ENCODE data around the gene NHLH1.
"Not testable (repeated sequence)": the region's sequence is repeated elsewhere in the genome, so short reads cannot be mapped to it uniquely, and the experiment has no call there.

NHLH1 gene

DNA sequence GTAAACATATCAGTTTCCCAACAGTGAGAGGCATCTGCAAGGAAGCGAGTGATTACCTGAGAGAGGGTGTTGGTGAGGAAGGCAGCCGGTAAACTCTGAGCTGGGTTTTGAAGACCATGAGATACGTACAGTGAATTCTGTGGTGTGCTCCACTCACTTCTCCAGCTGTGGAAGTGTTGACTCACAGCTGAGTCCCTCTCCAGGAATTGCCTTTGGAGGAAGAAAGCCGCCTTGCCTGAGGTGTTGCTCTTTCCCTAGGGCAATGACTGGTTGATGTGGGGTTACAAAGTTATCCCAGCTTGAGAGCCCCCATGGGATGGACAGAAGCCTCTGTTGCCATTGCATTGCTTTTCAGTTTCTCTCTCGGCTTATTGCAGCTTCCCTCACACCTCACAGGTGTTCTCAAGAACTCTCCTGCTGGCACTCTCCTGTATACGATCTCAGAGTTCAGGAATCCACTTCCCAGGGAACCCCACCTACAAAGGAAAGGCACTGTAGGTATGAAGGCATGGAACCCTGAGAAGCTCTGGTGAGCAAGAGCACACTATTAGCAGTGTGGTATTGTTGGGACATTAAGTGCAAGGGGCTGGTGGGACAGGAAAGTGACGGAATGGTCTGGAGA lies 10.8 kb downstream of the NHLH1 start:
- DNase-seq = peak; percentile 53 to 60
- Histone ChIP-seq H3K27ac (ENCODE audit: low read depth, low read length) (no peak overlapping the region), H3K23ac (ENCODE audit: low read length) (no peak overlapping the region), H3K9me3 (ENCODE audit: insufficient read depth, low read depth, low read length) (no peaks in the 10 kb centered on the region), H3K4me3 (ENCODE audit: low read depth, low read length) (no peak overlapping the region), H4K91ac (ENCODE audit: low read depth, low read length) (no peak overlapping the region), H2BK5ac (ENCODE audit: low read depth, low read length, poor library complexity) (no peak overlapping the region), H3K79me1 (ENCODE audit: low read length) (no peaks in the 10 kb centered on the region), H3K4me2 (ENCODE audit: low read length) (no peak overlapping the region), H2BK120ac (ENCODE audit: insufficient read depth, low read length, poor library complexity) (no peak overlapping the region), H3K9ac (ENCODE audit: low read length) (no peak overlapping the region), H4K8ac (ENCODE audit: low read depth, low read length) (no peak overlapping the region), H2AK5ac (ENCODE audit: low read length) (no peak overlapping the region), H3K79me2 (ENCODE audit: control insufficient read depth, insufficient read depth, low read length, poor library complexity) (no peaks in the 10 kb centered on the region), H3K18ac (ENCODE audit: low read length) (no peak overlapping the region), H3K4ac (ENCODE audit: low read depth, low read length) (no peak overlapping the region), H2BK12ac (ENCODE audit: low read length) (no peak overlapping the region), H3K27me3 (ENCODE audit: insufficient read depth, low read length) (no peaks in the 10 kb centered on the region), H3K36me3 (ENCODE audit: control insufficient read depth in 1 of 2, insufficient read depth in 2 of 2, low read length in 2 of 2) (no peaks in the 10 kb centered on the region), H4K12ac (ENCODE audit: low read depth, low read length) (no peak overlapping the region), H3K4me1 (ENCODE audit: control insufficient read depth in 1 of 2, insufficient read depth in 2 of 2, low read length in 2 of 2) (peaks cover 4 to 6% of the 10 kb centered on the region in 2 experiments), H3K14ac (ENCODE audit: low read length) (no peak overlapping the region), H2AFZ (ENCODE audit: insufficient read depth, low read length, poor library complexity) (no peak overlapping the region)
- no CpG with 5 or more reads among the region's 7 CpGs for WGBS (ENCODE audit: extremely low coverage, insufficient coverage, insufficient read length)

DNA sequence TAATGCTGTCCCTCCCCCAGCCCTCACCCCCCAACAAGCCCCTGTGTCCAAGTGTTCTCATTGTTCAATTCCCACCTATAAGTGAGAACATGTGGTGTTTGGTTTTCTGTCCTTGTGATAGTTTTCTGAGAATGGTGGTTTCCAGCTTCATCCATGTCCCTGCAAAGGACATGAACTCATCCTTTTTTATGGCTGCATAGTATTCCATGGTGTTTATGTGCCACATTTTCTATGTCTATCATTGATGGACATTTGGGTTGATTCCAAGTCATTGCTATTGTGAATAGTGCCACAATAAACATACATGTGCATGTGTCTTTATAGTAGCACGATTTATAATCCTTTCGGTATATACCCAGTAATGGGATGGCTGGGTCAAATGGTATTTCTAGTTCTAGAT lies 17.9 kb downstream of the NHLH1 start:
- H3K27ac ChIP-seq (ENCODE audit: low read depth, low read length); H3K27me3 ChIP-seq (ENCODE audit: insufficient read depth, low read length); H3K9me3 ChIP-seq (ENCODE audit: insufficient read depth, low read depth, low read length); H4K12ac ChIP-seq (ENCODE audit: low read depth, low read length); H2BK5ac ChIP-seq (ENCODE audit: low read depth, low read length, poor library complexity); H2AK5ac ChIP-seq (ENCODE audit: low read length); H2BK120ac ChIP-seq (ENCODE audit: insufficient read depth, low read length, poor library complexity); DNase-seq; H3K23ac ChIP-seq (ENCODE audit: low read length); H3K4me2 ChIP-seq (ENCODE audit: low read length); H4K91ac ChIP-seq (ENCODE audit: low read depth, low read length); H2AFZ ChIP-seq (ENCODE audit: insufficient read depth, low read length, poor library complexity); H3K79me2 ChIP-seq (ENCODE audit: control insufficient read depth, insufficient read depth, low read length, poor library complexity); H3K4me1 ChIP-seq (ENCODE audit: control insufficient read depth in 1 of 2, insufficient read depth in 2 of 2, low read length in 2 of 2); H3K79me1 ChIP-seq (ENCODE audit: low read length); H2BK12ac ChIP-seq (ENCODE audit: low read length); H3K4me3 ChIP-seq (ENCODE audit: low read depth, low read length); H4K8ac ChIP-seq (ENCODE audit: low read depth, low read length); H3K36me3 ChIP-seq (ENCODE audit: control insufficient read depth in 1 of 2, insufficient read depth in 2 of 2, low read length in 2 of 2); H3K4ac ChIP-seq (ENCODE audit: low read depth, low read length); H3K18ac ChIP-seq (ENCODE audit: low read length); H3K9ac ChIP-seq (ENCODE audit: low read length); H3K14ac ChIP-seq (ENCODE audit: low read length): not testable (repeated sequence)
- no CpG with 5 or more reads among the region's 2 CpGs for WGBS (ENCODE audit: extremely low coverage, insufficient coverage, insufficient read length)

DNA sequence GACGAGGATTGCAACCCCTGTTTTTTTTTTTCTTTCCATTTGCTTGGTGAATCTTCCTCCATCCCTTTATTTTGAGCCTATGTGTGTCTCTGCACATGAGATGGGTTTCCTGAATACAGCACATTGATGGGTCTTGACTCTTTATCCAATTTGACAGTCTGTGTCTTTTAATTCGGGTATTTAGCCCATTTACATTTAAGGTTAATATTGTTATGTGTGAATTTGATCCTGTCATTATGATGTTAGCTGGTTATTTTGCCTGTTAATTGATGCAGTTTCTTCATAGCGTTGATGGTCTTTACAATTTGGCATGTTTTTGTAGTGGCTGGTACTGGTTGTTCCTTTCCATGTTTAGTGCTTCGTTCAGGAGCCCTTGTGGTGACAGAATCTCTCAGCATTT lies 21.5 kb downstream of the NHLH1 start:
- H3K9ac ChIP-seq (ENCODE audit: low read length); H2AK5ac ChIP-seq (ENCODE audit: low read length); H3K9me3 ChIP-seq (ENCODE audit: insufficient read depth, low read depth, low read length); H2BK5ac ChIP-seq (ENCODE audit: low read depth, low read length, poor library complexity); H4K12ac ChIP-seq (ENCODE audit: low read depth, low read length); H4K91ac ChIP-seq (ENCODE audit: low read depth, low read length); H3K79me2 ChIP-seq (ENCODE audit: control insufficient read depth, insufficient read depth, low read length, poor library complexity); H3K4me3 ChIP-seq (ENCODE audit: low read depth, low read length); H3K4me1 ChIP-seq (ENCODE audit: control insufficient read depth in 1 of 2, insufficient read depth in 2 of 2, low read length in 2 of 2); H2BK120ac ChIP-seq (ENCODE audit: insufficient read depth, low read length, poor library complexity); H3K27ac ChIP-seq (ENCODE audit: low read depth, low read length); H3K4ac ChIP-seq (ENCODE audit: low read depth, low read length); DNase-seq; H3K14ac ChIP-seq (ENCODE audit: low read length); H3K79me1 ChIP-seq (ENCODE audit: low read length); H4K8ac ChIP-seq (ENCODE audit: low read depth, low read length); H3K36me3 ChIP-seq (ENCODE audit: control insufficient read depth in 1 of 2, insufficient read depth in 2 of 2, low read length in 2 of 2); H3K27me3 ChIP-seq (ENCODE audit: insufficient read depth, low read length); H2AFZ ChIP-seq (ENCODE audit: insufficient read depth, low read length, poor library complexity); H2BK12ac ChIP-seq (ENCODE audit: low read length); H3K23ac ChIP-seq (ENCODE audit: low read length); H3K18ac ChIP-seq (ENCODE audit: low read length); H3K4me2 ChIP-seq (ENCODE audit: low read length): not testable (repeated sequence)
- WGBS (ENCODE audit: extremely low coverage, insufficient coverage, insufficient read length) = no CpG with 5 or more reads among the region's 4 CpGs

DNA sequence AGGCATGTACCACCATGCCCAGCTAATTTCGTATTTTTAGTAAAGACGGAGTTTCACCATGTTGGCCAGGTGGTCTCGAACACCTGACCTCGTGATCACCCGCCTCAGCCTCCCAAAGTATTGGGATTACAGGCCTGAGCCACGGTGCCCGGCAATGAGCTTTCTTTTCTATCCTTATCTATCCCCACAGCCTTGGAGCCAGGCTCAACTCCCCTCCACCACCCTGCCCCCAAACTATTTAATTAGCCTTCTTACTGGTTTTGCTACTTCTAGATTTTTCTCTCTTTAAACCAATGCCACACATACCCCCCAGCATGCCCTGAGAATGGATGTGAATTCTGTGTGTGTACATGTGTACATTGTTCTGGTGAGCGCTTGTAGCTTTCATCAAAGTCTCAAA lies 27.8 kb downstream of the NHLH1 start:
- H3K4ac ChIP-seq (ENCODE audit: low read depth, low read length) = no peak overlapping the region
- H3K18ac ChIP-seq (ENCODE audit: low read length) = no peak overlapping the region
- H3K27me3 ChIP-seq (ENCODE audit: insufficient read depth, low read length) = no peaks in the 10 kb centered on the region
- no peak overlapping the region for H3K14ac ChIP-seq (ENCODE audit: low read length)
- no peak overlapping the region for H2AK5ac ChIP-seq (ENCODE audit: low read length)
- H3K4me2 ChIP-seq (ENCODE audit: low read length) = no peak overlapping the region
- no peak overlapping the region for H2AFZ ChIP-seq (ENCODE audit: insufficient read depth, low read length, poor library complexity)
- H3K79me1 ChIP-seq (ENCODE audit: low read length) = peaks cover under 1% of the 10 kb centered on the region
- no peak overlapping the region for H4K91ac ChIP-seq (ENCODE audit: low read depth, low read length)
- no peaks in the 10 kb centered on the region for H3K79me2 ChIP-seq (ENCODE audit: control insufficient read depth, insufficient read depth, low read length, poor library complexity)
- no peak overlapping the region for H2BK12ac ChIP-seq (ENCODE audit: low read length)
- no peak overlapping the region for H2BK5ac ChIP-seq (ENCODE audit: low read depth, low read length, poor library complexity)
- DNase-seq = no peak
- H3K9me3 ChIP-seq (ENCODE audit: insufficient read depth, low read depth, low read length) = no peaks in the 10 kb centered on the region
- WGBS (ENCODE audit: extremely low coverage, insufficient coverage, insufficient read length) = no CpG with 5 or more reads among the region's 8 CpGs
- H4K12ac ChIP-seq (ENCODE audit: low read depth, low read length) = no peak overlapping the region
- H3K27ac ChIP-seq (ENCODE audit: low read depth, low read length) = no peak overlapping the region
- H3K4me1 ChIP-seq (ENCODE audit: control insufficient read depth in 1 of 2, insufficient read depth in 2 of 2, low read length in 2 of 2) = peaks cover 0 to 3% of the 10 kb centered on the region in 2 experiments
- no peaks in the 10 kb centered on the region for H3K36me3 ChIP-seq (ENCODE audit: control insufficient read depth in 1 of 2, insufficient read depth in 2 of 2, low read length in 2 of 2)
- no peak overlapping the region for H4K8ac ChIP-seq (ENCODE audit: low read depth, low read length)
- H3K9ac ChIP-seq (ENCODE audit: low read length) = no peak overlapping the region
- no peak overlapping the region for H2BK120ac ChIP-seq (ENCODE audit: insufficient read depth, low read length, poor library complexity)
- no peak overlapping the region for H3K4me3 ChIP-seq (ENCODE audit: low read depth, low read length)
- H3K23ac ChIP-seq (ENCODE audit: low read length) = no peak overlapping the region
